Neural cell (in vitro differentiated cells): ENCODE measurements around the gene INSM1. TPM values are rescaled to one million over a fixed set of nuclear protein-coding genes. Genes with fewer than 3 reads are reported as not detected.

Experiments used
- H2AFZ ChIP-seq: fragments of 200-600, 300-800 bp; sonication (generic), shearing (Covaris generic); 2 replicates; pipeline ENCODE4 v1.6.0; 2014; ENCODE audit warnings: low read depth, mild to moderate bottlenecking, antibody characterized with exemption, low read length, moderate library complexity
- H3F3A ChIP-seq: fragments of 200-600 bp; shearing (Covaris generic); 2 replicates; pipeline ENCODE4 v1.6.1; 2016; ENCODE audit warnings: mild to moderate bottlenecking, moderate library complexity, mixed read lengths, antibody characterized with exemption, low read length; ENCODE audit not compliant: insufficient read depth, poor library complexity, severe bottlenecking
- H3K27ac ChIP-seq: fragments of 200-600, 300-800 bp; sonication (generic), shearing (Covaris generic); 2 replicates; pipeline ENCODE4 v1.5.1; 2014; ENCODE audit warnings: mild to moderate bottlenecking, low read length, moderate library complexity
- H3K27me3 ChIP-seq: fragments of 300-800, 200-600 bp; sonication (generic), shearing (Covaris generic); 2 replicates; pipeline ENCODE4 v1.6.0; 2014; ENCODE audit warnings: mild to moderate bottlenecking, low read depth, low read length, moderate library complexity; ENCODE audit not compliant: insufficient read depth
- H3K36me3 ChIP-seq: fragments of 300-800, 200-600 bp; sonication (generic), shearing (Covaris generic); 2 replicates; pipeline ENCODE4 v1.5.1; 2014; ENCODE audit warnings: mild to moderate bottlenecking, antibody characterized with exemption, low read length, moderate library complexity; ENCODE audit not compliant: insufficient read depth
- H3K4me2 ChIP-seq: fragments of 300-800, 200-600 bp; sonication (generic), shearing (Covaris generic); 2 replicates; pipeline ENCODE4 v1.6.0; 2014; ENCODE audit warnings: mild to moderate bottlenecking, low read length
- H3K4me3 ChIP-seq: fragments of 300-800, 200-600 bp; sonication (generic), shearing (Covaris generic); 2 replicates; pipeline ENCODE4 v1.5.1; 2014; ENCODE audit warnings: mild to moderate bottlenecking, low read length, moderate library complexity
- H3K79me2 ChIP-seq: fragments of 200-600 bp; shearing (Covaris generic); replicated peaks from 2 replicates; pipeline ENCODE4 v1.6.0; 2014; ENCODE audit warnings: mild to moderate bottlenecking, low read length, moderate library complexity; ENCODE audit not compliant: insufficient read depth
- H3K9ac ChIP-seq: fragments of 300-800, 200-600 bp; sonication (generic), shearing (Covaris generic); 2 replicates; pipeline ENCODE4 v1.6.1; 2016; ENCODE audit warnings: mild to moderate bottlenecking, low read length, mixed read lengths
- H3K9me2 ChIP-seq: fragments of 200-600 bp; shearing (Covaris generic); 2 replicates; pipeline ENCODE4 v1.6.1; 2016; ENCODE audit warnings: mild to moderate bottlenecking, low read length, mixed read lengths; ENCODE audit not compliant: insufficient read depth
- H3K9me3 ChIP-seq: fragments of 200-600, 300-800 bp; sonication (generic), shearing (Covaris generic); 2 replicates; pipeline ENCODE4 v1.6.1; 2016; ENCODE audit warnings: mild to moderate bottlenecking, mixed run types, low read length, moderate library complexity, mixed read lengths
- H4K20me1 ChIP-seq: fragments of 200-600 bp; shearing (Covaris generic); 2 replicates; pipeline ENCODE4 v1.6.1; 2016; ENCODE audit warnings: mild to moderate bottlenecking, mixed run types; ENCODE audit not compliant: insufficient read depth
- EP300 ChIP-seq: fragments of 450-650 bp; conservative IDR thresholded peaks from 2 replicates; pipeline ENCODE4 v1.6.1; 2014; ENCODE audit warnings: antibody characterized with exemption, mild to moderate bottlenecking, moderate library complexity; ENCODE audit not compliant: poor library complexity, severe bottlenecking
- EZH2 ChIP-seq: fragments of 200-600, 300-800 bp; shearing (Covaris generic), sonication (generic); IDR thresholded peaks from 2 replicates; pipeline ENCODE4 v1.6.1; 2014; ENCODE audit warnings: antibody characterized with exemption, low read length, borderline replicate concordance, mild to moderate bottlenecking; ENCODE audit not compliant: insufficient read depth, poor library complexity, severe bottlenecking
- MXI1 ChIP-seq: fragments of 450-650 bp; conservative IDR thresholded peaks from 2 replicates; pipeline ENCODE4 v1.6.1; 2014; ENCODE audit warnings: antibody characterized with exemption, mild to moderate bottlenecking; ENCODE audit not compliant: poor library complexity, severe bottlenecking
- POLR2AphosphoS5 ChIP-seq: IDR thresholded peaks from 2 replicates; pipeline ENCODE4 v1.6.1; 2012
- RAD21 ChIP-seq: fragments of 450-650 bp; conservative IDR thresholded peaks from 2 replicates; pipeline ENCODE4 v1.6.1; 2014; ENCODE audit warnings: antibody characterized with exemption, mild to moderate bottlenecking, moderate library complexity
- SMC3 ChIP-seq: fragments of 450-650 bp; conservative IDR thresholded peaks from 2 replicates; pipeline ENCODE4 v1.6.1; 2014; ENCODE audit warnings: antibody characterized with exemption, mild to moderate bottlenecking, moderate library complexity; ENCODE audit not compliant: poor library complexity
- TAF1 ChIP-seq: IDR thresholded peaks from 2 replicates; pipeline ENCODE4 v1.6.1; 2012; ENCODE audit warnings: low read depth
- polyA plus RNA-seq: library from polyadenylated mRNA; depleted of rRNA; stranded (reverse); fragments of >200 nt; gene quantifications from 2 replicates; pipeline ENCODE4 v1.2.3, GENCODE V29; 2014
- TF ChIP-seq, protein P1 (sequence below): IDR thresholded peaks from 2 replicates; pipeline ENCODE4 v1.6.1; 2012; ENCODE audit warnings: borderline replicate concordance
- TF ChIP-seq, protein P2 (sequence below): fragments of 450-650 bp; IDR thresholded peaks from 2 replicates; pipeline ENCODE4 v1.5.1; 2014; ENCODE audit warnings: antibody characterized with exemption, mild to moderate bottlenecking, moderate library complexity; ENCODE audit not compliant: poor library complexity, severe bottlenecking

Gene INSM1
- polyA plus RNA-seq, 1 donor from 2014 or later: 8.6 TPM

DNA sequence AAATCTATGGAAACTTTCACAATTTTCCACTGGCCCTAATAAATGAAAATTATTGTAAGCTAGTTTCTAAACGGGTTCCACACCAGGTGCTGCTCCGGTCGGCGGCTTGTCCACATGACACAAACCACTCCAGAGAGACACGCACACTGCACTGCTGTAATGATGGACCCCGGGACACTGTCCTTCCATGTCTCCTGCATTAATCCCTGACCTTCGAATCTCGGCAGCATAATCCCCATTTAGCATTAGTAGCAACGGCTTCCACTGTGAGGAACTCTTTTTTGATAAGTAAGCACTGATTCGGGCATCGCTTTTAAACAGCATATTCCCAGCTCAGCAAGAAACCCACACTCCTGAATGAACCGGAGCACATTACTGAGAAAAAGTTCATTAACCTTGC, 43.5 kb downstream of the INSM1 start:
- Histone ChIP-seq H3K4me2 (peak overlapping the region; percentile 83), H3K27me3 (no peaks in the 10 kb centered on the region), H3F3A (peaks cover 6% of the 10 kb centered on the region), H3K79me2 (no peaks in the 10 kb centered on the region), H3K9ac (peak overlapping the region; percentile 49), H3K4me3 (peak overlapping the region; percentile 51), H3K27ac (peak overlapping the region; percentile 84), H3K9me3 (no peaks in the 10 kb centered on the region), H4K20me1 (no peaks in the 10 kb centered on the region), H3K9me2 (no peaks in the 10 kb centered on the region), H2AFZ (no peak overlapping the region), H3K36me3 (no peaks in the 10 kb centered on the region)
- TF ChIP-seq MXI1: no peak
- TF ChIP-seq RAD21: no peak
- no peak for TF ChIP-seq EZH2
- no peak for TF ChIP-seq SMC3
- TF ChIP-seq, protein P1, sequence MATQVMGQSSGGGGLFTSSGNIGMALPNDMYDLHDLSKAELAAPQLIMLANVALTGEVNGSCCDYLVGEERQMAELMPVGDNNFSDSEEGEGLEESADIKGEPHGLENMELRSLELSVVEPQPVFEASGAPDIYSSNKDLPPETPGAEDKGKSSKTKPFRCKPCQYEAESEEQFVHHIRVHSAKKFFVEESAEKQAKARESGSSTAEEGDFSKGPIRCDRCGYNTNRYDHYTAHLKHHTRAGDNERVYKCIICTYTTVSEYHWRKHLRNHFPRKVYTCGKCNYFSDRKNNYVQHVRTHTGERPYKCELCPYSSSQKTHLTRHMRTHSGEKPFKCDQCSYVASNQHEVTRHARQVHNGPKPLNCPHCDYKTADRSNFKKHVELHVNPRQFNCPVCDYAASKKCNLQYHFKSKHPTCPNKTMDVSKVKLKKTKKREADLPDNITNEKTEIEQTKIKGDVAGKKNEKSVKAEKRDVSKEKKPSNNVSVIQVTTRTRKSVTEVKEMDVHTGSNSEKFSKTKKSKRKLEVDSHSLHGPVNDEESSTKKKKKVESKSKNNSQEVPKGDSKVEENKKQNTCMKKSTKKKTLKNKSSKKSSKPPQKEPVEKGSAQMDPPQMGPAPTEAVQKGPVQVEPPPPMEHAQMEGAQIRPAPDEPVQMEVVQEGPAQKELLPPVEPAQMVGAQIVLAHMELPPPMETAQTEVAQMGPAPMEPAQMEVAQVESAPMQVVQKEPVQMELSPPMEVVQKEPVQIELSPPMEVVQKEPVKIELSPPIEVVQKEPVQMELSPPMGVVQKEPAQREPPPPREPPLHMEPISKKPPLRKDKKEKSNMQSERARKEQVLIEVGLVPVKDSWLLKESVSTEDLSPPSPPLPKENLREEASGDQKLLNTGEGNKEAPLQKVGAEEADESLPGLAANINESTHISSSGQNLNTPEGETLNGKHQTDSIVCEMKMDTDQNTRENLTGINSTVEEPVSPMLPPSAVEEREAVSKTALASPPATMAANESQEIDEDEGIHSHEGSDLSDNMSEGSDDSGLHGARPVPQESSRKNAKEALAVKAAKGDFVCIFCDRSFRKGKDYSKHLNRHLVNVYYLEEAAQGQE: no peak
- no peak for TF ChIP-seq EP300
- TF ChIP-seq TAF1: no peak

DNA sequence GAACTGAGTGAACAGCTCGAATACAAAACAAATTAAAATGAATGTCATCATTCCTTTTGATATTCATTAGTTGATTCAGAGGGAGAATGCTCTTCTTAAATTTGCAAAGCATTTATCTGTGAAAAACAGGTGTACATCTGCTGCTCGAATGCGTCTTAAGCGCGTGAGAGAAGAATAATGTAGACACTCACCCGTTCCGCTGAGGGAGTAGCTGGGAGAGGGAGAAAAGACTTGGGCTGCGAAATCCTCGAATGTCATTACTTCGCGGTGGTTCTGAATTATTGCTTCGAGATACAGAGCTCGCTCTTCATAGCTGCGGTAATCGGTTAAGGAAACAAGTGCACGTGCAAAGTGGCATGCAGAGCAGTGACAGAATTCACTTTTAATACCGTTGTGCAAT, 43.9 kb downstream of the INSM1 start:
- H3K9me2 ChIP-seq: no peaks in the 10 kb centered on the region
- peaks cover 6% of the 10 kb centered on the region for H3F3A ChIP-seq
- no peaks in the 10 kb centered on the region for H3K9me3 ChIP-seq
- no peaks in the 10 kb centered on the region for H3K27me3 ChIP-seq
- no peaks in the 10 kb centered on the region for H4K20me1 ChIP-seq
- peak overlapping the region; percentile 84 for H3K27ac ChIP-seq
- peak overlapping the region; percentile 49 for H3K9ac ChIP-seq
- TF ChIP-seq SMC3: no peak
- TF ChIP-seq, protein P2, sequence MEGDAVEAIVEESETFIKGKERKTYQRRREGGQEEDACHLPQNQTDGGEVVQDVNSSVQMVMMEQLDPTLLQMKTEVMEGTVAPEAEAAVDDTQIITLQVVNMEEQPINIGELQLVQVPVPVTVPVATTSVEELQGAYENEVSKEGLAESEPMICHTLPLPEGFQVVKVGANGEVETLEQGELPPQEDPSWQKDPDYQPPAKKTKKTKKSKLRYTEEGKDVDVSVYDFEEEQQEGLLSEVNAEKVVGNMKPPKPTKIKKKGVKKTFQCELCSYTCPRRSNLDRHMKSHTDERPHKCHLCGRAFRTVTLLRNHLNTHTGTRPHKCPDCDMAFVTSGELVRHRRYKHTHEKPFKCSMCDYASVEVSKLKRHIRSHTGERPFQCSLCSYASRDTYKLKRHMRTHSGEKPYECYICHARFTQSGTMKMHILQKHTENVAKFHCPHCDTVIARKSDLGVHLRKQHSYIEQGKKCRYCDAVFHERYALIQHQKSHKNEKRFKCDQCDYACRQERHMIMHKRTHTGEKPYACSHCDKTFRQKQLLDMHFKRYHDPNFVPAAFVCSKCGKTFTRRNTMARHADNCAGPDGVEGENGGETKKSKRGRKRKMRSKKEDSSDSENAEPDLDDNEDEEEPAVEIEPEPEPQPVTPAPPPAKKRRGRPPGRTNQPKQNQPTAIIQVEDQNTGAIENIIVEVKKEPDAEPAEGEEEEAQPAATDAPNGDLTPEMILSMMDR: no peak
- no peak for TF ChIP-seq EP300
- TF ChIP-seq, protein P1: peak; percentile 4
- TF ChIP-seq EZH2: no peak
- no peak for TF ChIP-seq MXI1
- no peak for TF ChIP-seq RAD21
- peak; percentile 25 for TF ChIP-seq POLR2AphosphoS5
- no peak for TF ChIP-seq TAF1
- no peaks in the 10 kb centered on the region for H3K79me2 ChIP-seq
- peak overlapping the region; percentile 51 for H3K4me3 ChIP-seq
- H3K4me2 ChIP-seq: peak overlapping the region; percentile 83
- no peaks in the 10 kb centered on the region for H3K36me3 ChIP-seq
- H2AFZ ChIP-seq: no peak overlapping the region
